Stimulated activated CD8-positive, alpha-beta memory T cell treated with anti-CD3 and anti-CD28 coated beads, Interleukin-15, amount 100 ng/mL, for 1 hour (primary cell): ENCODE measurements around the gene RGN.
"Not testable (repeated sequence)": the region's sequence is repeated elsewhere in the genome, so short reads cannot be mapped to it uniquely, and the experiment has no call there.

ENCODE experiments used
- DNase-seq: peaks from one replicate; pipeline ENCODE4 v3.0.0-alpha.2; 2020; ENCODE audit warnings: low read depth

RGN gene

GRCh38 chrX:47078129-47079043, at the start of gene RGN:
TSS of gene RGN (plus strand) at chrX:47078443. CDS start at chrX:47081145, 2,702 bp downstream.
- DNase-seq = no peak

GRCh38 chrX:47030339-47030738, 47.9 kb upstream of the RGN start:
- no peak for DNase-seq

DNA sequence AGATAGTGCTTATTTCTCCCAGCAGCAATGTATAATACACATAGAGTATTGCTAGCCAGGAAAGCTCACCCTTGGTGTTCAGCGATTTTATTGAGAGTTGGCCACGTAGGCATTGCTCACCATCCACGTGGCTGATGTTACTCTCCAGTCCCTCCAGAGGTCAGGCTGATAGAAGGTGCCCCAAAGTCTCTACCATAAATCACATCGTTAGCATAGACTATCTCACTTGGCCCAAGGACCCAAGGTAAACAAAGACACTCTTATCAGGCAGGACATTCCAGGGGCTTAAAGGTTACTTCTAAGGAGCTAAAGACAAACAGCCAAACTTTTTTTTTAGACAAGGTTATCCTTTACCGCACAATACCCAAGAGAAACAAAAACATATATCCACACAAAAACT, 30.3 kb upstream of the RGN start:
- no peak for DNase-seq

DNA sequence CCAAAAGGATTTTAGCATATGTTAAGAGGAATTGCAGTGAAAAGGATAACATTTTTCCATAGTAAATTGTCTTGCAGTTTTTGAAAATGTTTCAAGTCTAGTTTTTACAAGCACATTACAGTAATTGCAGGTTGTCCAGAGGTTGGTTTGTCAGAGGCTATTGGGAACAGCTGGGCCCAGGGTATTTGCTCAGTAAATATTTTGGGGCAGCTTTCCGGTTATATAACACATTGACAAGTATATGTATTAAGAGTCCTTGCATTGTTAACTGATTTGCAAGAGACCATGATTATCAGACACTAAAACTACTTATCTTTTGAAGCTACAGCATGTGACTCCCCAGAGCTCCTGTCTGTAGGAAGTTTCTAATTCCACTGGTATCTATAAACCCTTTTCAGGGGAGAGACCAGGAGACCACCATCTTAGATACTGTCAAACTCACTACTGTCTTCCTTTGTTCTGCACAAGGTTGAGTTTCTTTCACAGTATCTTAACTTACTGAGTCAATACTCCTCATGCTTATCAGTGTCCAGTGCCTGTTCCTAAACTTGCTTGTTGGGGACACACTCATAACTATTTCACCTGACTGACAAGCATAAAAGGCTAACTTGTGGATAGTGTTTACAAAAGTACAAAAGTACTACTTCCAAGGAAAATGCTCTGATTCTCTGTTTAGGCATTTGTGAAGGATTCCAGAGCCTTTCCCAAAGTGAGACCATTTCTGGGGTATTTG, 18.9 kb upstream of the RGN start:
- DNase-seq = no peak

- DNase-seq = no peak
Observed at GRCh38 chrX:47060708-47061107, 17.5 kb upstream of the RGN start.

DNA sequence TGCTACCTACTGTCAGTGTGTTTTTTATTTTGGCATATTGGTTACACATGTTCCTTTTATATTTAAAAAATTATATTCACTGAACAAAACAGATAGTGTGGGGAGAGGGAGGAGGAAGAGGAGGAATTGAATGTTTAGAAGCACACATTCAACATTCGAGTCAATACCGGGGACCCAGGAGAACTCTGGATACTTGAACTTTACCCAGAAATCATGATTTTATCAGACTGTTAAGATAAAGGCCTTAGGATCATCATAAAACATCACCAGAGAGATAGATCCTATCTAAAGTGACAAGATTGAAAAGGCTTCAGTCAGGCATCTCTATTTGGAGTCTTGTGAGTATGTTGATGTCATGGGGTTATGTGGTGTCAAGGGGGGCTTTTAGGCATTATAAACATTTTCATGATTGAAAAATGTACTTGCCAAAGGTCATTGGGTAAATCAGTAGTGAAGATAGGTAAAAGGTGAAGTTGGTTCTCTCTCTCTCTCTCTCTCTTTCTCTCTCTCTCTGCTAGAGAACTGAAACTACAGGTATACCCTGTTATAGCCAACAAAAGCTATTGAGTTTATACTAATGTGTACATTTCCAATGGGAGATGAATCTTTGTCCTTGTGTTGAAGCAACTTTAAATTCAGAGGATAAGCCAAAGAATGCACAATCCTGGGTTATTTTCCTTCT, 16.9 kb upstream of the RGN start:
- no peak for DNase-seq

DNA sequence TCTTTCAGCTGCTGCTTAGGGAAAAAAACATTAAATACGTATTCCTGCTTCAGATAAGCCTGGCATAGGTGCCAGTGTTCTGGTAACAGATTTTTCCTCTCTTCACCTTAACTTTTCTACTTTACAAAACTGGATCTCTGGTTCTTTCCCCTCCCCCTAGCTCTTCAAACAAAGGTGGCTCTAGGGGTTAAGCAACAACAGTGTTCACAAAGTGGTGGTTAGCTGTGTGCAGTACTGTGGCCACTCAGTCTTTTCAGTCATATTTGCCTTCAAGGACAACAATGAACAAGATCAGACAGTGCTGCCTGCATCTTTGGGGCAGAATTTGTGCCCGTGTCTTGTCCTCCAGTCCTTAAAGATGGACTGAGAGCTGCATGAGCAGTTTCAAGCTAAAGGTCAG, 15.1 kb upstream of the RGN start:
- no peak for DNase-seq

- no peak for DNase-seq
Observed at GRCh38 chrX:47068214-47068613, 10.0 kb upstream of the RGN start.

- DNase-seq = no peak
Observed at GRCh38 chrX:47068720-47069119, 9.5 kb upstream of the RGN start.

DNA sequence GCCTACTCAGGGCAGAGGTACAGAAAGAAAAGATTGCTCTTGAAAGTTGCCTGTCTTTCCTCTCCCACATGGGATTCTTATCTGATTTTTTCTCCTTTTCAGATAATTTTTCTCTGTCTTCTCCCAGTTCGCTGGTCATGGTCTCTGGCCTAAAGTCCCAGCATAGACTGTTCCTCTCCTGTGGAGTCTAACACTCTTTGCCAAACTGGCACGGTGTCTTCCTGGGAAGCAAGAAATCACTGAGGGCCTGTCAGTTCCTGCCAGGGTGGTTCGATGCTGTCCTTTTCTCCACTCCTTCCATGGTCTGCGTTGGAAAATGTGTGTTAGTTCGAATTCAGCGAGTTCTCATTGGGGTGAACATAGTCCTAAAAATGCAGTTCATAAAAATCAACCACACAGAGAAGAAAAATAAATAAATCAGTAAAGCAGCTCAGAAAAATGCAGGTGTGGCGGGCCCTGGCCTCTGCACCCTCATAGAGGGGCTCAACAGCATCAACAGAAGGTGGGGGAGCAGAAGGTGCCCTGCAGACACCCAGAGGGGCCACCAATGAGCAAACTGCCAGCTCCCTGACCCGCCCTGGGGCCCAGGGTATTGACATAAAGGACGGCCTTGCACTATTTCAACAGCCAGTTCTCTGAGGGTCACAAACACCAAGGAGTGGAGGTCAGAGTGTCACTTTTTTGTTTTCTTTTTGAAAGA, 2.1 kb downstream of the RGN start:
- no peak for DNase-seq

- DNase-seq = no peak
Observed at GRCh38 chrX:47080915-47081236, 2.6 kb downstream of the RGN start.

- no peak for DNase-seq
Observed at GRCh38 chrX:47091149-47091775, 13.0 kb downstream of the RGN start.

GRCh38 chrX:47093248-47093647, 15.0 kb downstream of the RGN start:
- DNase-seq = no peak

- DNase-seq = no peak
Observed at GRCh38 chrX:47093860-47094259, 15.6 kb downstream of the RGN start.

GRCh38 chrX:47097018-47097417, 18.8 kb downstream of the RGN start:
- DNase-seq = no peak

GRCh38 chrX:47098338-47099094, 20.3 kb downstream of the RGN start:
- DNase-seq = no peak

DNA sequence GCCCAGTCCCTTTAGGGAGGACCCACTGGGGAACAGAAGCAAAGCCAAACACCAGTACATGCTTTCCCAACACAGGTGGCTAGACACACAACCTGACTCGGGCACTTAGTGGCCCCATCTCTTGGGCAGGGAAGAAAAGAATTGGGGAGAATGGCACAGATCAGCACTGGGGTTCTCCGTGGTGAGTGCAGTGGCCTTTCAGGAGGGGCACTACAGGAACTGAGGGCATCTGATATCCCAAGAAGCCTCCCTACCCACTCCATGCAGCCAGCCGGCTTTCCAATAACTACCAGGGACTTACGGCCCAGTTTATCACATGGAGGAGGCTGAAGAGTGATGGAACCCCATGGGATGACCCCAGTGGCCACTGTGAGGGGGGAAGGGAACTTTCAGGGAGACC, 23.0 kb downstream of the RGN start:
- no peak for DNase-seq

DNA sequence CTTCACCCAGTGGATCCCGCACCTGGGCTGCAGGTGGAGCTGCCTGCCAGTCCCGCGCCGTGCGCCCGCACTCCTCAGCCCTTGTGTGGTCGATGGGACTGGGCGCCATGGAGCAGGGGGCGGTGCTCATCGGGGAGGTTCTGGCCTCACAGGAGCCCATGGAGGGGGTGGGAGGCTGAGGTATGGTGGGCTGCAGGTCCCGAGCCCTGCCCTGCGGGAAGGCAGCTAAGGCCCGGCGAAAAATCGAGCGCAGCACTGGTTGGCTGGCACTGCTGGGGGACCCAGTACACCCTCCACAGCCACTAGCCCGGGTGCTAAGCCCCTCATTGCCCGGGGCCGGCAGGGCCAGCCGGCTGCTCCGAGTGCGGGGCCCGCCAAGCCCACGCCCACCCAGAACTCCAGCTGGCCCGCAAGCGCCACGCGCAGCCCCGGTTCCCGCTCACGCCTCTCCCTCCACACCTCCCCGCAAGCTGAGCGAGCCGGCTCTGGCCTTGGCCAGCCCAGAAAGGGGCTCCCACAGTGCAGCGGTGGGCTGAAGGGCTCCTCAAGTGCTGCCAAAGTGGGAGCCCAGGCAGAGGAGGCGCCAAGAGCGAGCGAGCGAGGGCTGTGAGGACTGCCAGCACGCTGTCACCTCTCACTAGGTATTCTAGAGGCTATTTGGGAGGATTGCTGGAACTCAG, 32.8 kb downstream of the RGN start:
- DNase-seq = not testable (repeated sequence)

DNA sequence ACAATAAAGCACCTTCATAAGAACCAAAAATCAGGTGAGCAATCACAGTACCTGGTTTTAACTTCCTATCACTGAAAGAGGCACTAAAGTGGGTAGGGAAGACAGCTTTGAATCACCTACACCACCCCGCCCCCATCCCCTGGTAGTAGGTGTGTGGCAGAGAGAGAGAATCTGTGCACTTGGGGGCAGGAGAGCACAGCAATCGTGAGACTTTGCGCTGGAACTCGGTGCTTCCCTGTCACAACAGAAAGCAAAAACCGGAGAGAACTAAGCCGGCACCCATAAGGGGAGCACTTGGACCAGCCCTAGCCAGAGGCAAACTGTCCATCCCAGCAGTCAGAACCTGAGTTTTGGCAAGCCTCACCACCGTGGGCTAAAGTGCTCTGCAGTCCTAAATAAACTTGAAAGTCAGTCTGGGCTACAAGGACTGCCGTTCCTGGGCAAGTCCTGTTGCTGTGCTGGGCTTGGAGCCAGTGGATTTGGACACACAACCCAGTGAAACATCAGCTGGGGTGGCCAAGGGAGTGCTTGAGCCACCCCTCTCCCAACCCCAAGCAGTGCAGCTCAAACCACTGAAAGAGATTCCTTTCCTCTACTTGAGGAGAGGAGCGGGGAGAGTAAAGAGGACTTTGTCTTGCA, 34.2 kb downstream of the RGN start:
- DNase-seq = no peak

DNA sequence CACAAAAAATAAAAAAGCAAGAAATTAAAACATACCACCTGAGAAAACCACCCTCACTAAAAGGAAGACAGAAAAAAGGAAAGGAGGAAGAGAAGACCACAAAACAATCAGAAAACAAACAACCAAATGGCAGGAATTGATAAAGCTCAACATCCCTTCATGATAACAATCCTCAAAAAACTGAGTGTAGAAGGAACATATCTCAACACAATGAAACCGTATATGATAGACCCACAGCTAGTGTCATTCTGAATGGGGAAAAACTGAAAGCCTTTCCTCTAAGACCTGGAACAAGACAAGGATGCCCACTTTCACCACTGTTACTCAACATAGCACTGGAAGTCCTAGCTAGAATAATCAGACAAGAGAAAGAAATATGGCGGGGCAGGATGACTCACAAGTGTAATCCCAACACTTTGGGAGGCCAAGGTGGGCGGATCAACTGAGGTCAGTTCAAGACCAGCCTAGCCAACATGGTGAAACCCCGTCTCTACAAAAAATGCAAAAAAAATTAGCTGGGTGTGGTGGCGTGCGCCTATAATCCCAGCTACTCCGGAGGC, 38.4 kb downstream of the RGN start:
- not testable (repeated sequence) for DNase-seq
